ENCODE data around the gene FAM219A. TPM values are rescaled to one million over a fixed set of nuclear protein-coding genes. Genes with fewer than 3 reads are reported as not detected.

Gene FAM219A
- total RNA-seq, 4 donors from 2014 or later, result 6.6 to 14.3 (median 10.5) TPM

GRCh38 chr9:34501372-34501771, 43.0 kb upstream of the FAM219A start:
- TF ChIP-seq POLR2A (IDR thresholded peaks at IDR 0.05), result no peak
- no peak for TF ChIP-seq CTCF (IDR thresholded peaks at IDR 0.05)
- WGBS, 2 donors, result 63 to 81% methylated on average over 2 of the region's 2 CpGs
- Histone ChIP-seq H3K9me3 (no peaks in the 10 kb centered on the region), H3K27me3 (no peaks in the 10 kb centered on the region), H3K27ac (no peak overlapping the region), H3K4me1 (peaks cover 9 to 14% of the 10 kb centered on the region in 2 donors), H3K4me3 (replicated peaks in 1 of 3) (no peak overlapping the region), H3K36me3 (no peaks in the 10 kb centered on the region)
- intact Hi-C loops (cut with DNase I), result loop anchor here (2.0 to 10.0 kb wide), 3 partner anchors 64 to 167 kb away; no protein-coding TSS in a partner anchor
- DNase-seq, result no peak

GRCh38 chr9:34500623-34501267, 42.4 kb upstream of the FAM219A start:
- Histone ChIP-seq H3K9me3 (no peaks in the 10 kb centered on the region), H3K27ac (no peak overlapping the region), H3K27me3 (no peaks in the 10 kb centered on the region), H3K4me1 (peaks cover 9 to 14% of the 10 kb centered on the region in 2 donors), H3K4me3 (replicated peaks in 1 of 3) (no peak overlapping the region), H3K36me3 (no peaks in the 10 kb centered on the region)
- WGBS, 2 donors, result 0 to 2% methylated on average over 2 to 6 of the region's 6 CpGs
- DNase-seq, result peak; percentile 52 to 59
- TF ChIP-seq CTCF (IDR thresholded peaks at IDR 0.05) (peak; percentile 84 to 98 (median 90)), POLR2A (IDR thresholded peaks at IDR 0.05) (no peak)
- intact Hi-C loops (cut with DNase I), result loop anchor here (2.0 to 10.0 kb wide), 3 partner anchors 63 to 166 kb away; no protein-coding TSS in a partner anchor

GRCh38 chr9:34499076-34499475, 40.7 kb upstream of the FAM219A start:
- 74 to 83% methylated on average over 2 of the region's 2 CpGs for WGBS, 2 donors
- no peak for TF ChIP-seq POLR2A (IDR thresholded peaks at IDR 0.05)
- no peak for TF ChIP-seq CTCF (IDR thresholded peaks at IDR 0.05)
- H3K4me3 ChIP-seq (replicated peaks in 1 of 3), result no peak overlapping the region

GRCh38 chr9:34498553-34498952, 40.2 kb upstream of the FAM219A start:
- intact Hi-C loops (cut with DNase I), result no loop called here

More at GRCh38 chr9:34499076-34499475, 40.7 kb upstream of the FAM219A start:
- intact Hi-C loops (cut with DNase I), result no loop called here
- DNase-seq, result no peak
- H3K4me1 ChIP-seq, result peaks cover 9 to 14% of the 10 kb centered on the region in 2 donors
- no peaks in the 10 kb centered on the region for H3K36me3 ChIP-seq
- H3K9me3 ChIP-seq, result no peaks in the 10 kb centered on the region
- no peak overlapping the region for H3K27ac ChIP-seq
- no peaks in the 10 kb centered on the region for H3K27me3 ChIP-seq

More at GRCh38 chr9:34498553-34498952, 40.2 kb upstream of the FAM219A start:
- peaks cover 9 to 14% of the 10 kb centered on the region in 2 donors for H3K4me1 ChIP-seq
- no peak for DNase-seq
- H3K27me3 ChIP-seq, result no peaks in the 10 kb centered on the region
- H3K36me3 ChIP-seq, result no peaks in the 10 kb centered on the region
- TF ChIP-seq CTCF (IDR thresholded peaks at IDR 0.05) (no peak), POLR2A (IDR thresholded peaks at IDR 0.05) (no peak)
- H3K4me3 ChIP-seq (replicated peaks in 1 of 3), result no peak overlapping the region
- no peaks in the 10 kb centered on the region for H3K9me3 ChIP-seq
- WGBS, 2 donors, result 35 to 38% methylated on average over 3 of the region's 3 CpGs
- H3K27ac ChIP-seq, result no peak overlapping the region
